ENCODE measurements around the gene P2RX1.

P2RX1 gene

DNA sequence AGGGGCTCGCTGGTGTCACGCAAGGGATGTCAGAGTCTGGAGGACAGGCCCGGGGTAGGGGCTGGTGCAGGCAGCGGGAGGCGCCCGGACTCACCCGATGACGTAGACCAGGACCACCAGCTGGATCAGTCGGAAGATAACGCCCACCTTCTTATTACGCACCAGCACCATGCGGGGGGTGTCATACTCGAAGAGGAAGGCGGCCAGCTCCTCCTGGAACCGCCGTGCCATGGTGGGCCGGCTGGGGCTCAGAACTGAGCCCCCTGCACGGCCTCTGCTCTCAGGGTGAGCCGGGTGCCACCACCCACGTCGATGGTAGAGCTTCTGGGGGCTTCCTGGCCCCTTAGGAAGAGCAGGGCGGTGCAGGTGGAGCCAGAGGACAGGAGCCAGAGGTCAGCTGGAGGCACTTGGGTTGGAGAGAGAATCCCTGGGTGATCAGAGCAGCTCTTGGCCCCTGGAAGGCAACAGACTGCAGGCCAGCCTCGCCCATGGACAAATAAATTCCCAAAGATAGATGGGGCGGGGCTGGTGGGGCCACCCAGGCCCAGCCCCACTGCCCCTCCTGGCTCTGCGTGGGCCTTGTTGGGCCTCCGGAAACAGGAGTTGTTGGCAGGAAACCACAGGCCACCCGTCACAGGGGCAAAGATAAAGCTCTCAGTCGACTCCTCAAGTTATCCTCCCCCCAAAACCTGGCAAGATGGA is at the start of gene P2RX1:
P2RX1 (minus strand) TSS at position 471 of the 702 bp plus-strand sequence; CDS start at position 231, 240 bp downstream.
- DNase-seq = no peak

DNA sequence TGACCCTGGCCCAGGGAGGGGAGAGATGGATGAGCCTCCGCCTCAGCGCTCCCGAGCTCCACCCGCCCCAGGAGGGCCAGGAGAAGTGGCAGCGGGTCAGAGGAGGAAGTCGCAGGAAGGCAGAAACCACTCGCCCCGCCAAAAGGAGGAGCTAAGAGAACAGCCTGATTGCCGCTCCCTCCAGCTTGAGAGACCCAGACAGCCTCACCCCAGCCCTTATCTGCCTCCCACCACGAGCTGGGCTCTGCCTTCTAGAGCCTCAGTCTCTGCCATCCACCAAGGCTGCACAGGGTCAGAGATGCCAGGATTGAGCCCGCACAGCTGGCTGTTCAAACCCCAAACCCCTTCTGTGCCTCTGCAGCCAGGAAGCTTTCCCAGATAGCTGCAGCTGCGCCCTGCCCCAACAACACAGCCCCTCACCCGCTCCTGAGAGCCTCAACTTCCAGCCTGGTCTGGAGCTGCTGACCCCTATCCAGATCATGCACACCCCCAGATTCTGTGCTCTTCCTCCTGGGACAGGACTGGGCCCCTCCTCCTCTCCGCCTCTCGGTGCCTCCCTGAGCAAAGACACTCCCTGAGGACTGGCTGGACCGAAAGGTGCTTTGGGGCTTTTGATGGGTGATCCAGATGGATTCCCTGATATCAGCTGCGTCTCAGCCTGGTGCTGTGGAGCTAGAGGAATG is 49.0 kb upstream of the P2RX1 start:
- no peak for DNase-seq

DNA sequence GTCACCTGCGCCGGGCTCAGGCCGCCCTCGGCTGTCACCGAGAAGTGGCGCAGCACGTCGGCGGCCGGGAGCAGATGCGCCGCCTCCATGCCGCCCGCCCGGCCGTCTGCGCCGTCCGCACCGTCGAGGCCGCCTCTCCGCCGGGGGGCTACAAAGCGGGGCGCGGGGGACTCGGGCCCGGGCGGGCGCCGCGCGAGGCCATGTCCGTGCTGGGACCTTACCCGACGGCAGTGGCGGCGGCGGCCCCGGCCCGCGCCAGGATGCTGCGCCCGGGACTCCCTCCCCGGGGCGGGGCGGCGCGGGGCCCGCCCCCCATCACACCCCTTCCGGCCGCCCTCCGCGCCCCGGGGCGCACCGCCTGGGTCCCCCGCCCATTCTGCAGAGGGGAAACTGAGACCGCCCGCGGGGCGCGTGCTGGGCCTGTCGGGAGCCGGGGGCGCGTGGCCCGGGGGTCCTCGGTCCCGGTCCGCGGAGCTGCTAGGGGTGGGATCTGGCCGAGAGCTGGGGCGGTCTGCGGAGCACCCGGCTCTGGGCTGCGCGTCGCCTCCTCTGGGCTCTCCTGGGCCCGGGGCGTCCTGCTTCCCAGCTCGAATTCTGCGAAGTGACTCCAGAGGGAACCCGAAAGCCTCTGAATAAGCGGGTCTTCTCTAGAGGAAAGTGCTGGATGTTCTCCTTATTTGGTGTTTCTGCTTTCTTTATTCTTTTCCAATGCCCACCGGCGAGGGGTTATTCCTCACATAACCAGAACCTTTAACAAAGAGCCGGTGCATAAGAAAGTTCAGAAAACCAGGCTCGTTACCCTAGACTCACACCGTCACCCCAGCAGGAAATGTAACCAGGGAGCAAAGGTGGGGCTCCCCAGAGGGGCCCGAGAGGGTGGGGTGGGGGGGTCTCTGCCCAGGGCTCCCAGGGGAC is 48.2 kb upstream of the P2RX1 start, which contains the start of gene ATP2A3:
ATP2A3 (minus strand) TSS at position 235 of the 915 bp plus-strand sequence; CDS start at position 89, 146 bp downstream.
- DNase-seq = no peak

DNA sequence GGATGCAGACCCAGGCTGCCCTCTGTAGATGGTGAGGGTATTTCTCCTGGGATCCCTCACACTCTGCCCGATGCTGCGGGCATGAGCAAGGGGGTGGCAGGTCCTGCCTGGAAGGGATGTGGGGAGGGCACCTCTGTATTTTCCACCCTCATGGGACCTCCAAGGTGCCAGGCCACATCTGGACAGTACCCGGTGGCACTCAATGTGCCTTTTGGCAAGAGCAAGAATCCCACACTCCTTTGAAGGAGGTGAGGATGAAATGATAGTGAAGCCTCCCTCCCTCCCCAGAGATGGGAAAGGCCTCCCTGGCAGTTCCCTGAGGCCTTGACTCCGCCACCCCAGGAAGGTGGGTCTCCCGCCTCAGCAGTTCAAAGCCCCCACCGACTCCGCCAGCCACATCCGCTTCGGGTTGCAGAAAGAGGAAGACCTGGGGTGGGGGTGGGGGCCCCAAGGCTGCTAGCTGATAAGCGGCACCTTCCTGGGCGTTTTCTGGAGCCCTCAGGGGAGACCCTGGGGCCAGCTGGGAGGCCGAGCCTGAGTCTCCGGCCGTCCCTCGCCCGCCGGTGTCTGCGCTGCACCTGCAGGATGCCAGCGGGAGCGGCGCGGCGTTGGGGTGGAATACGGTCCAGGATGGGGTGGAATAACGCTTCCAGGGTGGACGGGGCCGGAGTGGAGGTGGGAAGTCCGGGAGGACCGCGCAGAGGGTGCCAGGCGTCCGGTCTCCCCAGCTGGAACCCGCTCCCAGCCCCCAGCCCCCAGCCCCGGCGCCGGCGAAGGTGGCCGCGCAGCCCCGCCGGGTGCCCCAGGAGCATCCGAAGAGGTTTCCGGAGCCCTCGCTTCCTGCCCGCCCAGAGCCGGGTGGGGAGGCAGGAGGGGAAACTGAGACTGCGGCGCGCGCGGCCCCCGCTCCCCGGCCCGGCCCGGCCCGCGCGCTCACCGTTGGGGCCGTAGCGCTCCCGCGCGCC is 47.3 kb upstream of the P2RX1 start:
- DNase-seq = no peak

DNA sequence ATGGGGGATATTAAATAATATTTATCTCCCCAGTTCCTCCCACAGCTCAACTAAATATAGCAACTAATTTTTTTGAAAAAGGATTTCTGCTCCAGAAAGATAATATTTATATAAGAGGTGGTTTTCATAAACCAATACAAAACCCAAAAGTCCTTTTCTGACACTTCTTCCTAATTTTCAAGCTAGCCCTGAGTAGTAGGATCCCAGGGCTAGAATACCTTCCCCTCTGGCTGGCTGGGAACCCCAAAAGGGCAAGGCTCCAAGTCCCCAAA is 46.6 kb upstream of the P2RX1 start:
- DNase-seq = no peak

DNA sequence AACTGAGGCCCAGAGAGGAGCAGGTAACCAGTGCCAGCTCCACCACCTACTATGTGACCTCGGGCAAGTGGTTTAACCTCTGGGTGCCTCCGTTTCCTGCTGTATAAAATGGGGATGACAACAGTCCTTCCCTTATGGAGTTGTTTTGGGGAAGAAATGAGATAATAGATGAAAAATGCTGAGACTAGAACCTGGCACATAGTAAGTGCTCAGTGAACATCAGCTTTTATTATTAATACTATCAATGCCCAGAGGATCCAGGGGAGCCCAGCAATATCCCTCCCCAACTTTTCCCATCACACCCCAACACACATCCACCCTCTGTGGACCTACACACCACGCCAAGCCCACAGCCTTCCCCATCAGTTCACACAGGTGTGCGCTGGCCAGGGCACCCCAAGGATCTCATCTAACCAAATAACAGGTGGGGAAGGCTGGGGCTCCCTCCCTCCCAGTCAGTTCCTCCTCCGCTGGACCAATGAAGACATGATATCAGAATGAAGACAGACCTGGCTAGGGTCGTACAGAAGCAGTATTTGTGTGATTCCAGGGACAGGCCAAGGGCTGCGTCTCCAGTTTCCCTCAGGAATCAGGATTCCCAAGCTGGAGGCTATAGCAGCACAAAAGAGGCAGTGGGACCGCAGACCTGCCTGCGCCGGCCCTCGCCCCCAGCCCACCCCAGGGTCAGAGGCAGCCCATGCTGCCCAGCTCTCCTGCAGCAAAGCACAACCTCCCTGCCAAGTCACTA is 46.1 kb upstream of the P2RX1 start:
- DNase-seq = no peak

DNA sequence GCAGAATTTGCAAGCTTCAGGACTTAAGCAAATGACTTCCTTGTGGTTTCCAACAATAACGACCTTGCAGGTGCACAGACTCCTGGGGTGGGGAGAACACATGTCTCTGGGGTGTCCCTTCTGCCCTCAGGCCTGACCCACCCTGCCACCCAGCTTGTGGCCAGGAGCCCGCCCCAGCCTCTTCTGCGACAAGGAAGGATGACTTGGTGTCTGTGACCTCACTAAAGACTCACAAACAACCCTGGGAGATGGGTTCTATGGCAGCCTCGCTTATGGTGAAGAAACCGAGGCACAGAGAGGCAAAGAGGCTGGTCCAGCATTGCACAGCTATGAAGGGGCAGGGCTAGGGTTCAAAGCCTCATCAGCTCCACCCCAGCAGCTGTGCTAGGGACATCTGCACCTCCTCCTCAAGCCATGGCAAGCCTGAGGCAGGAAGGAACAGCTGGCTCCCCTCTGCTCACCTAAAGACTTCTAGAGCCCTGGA is 45.3 kb upstream of the P2RX1 start:
- no peak for DNase-seq

DNA sequence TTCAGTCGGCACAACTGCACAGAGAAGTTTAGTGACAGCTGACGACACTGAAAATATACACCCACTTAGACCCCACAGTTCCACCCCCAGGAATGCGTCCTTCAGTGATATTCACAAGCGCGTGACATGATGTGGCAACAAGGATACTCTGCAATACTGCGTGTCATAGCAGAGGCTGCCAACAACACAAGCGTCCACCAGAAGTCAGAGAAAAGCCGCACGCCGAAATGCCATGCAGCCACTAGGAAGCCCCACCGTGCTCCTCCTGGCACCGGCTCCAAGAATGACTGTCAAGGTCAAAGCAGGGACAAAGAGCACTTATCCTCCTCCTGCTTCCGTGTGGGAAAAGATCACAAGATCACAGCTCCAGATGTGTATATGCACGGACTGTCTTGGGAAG is 44.5 kb upstream of the P2RX1 start:
- no peak for DNase-seq

DNA sequence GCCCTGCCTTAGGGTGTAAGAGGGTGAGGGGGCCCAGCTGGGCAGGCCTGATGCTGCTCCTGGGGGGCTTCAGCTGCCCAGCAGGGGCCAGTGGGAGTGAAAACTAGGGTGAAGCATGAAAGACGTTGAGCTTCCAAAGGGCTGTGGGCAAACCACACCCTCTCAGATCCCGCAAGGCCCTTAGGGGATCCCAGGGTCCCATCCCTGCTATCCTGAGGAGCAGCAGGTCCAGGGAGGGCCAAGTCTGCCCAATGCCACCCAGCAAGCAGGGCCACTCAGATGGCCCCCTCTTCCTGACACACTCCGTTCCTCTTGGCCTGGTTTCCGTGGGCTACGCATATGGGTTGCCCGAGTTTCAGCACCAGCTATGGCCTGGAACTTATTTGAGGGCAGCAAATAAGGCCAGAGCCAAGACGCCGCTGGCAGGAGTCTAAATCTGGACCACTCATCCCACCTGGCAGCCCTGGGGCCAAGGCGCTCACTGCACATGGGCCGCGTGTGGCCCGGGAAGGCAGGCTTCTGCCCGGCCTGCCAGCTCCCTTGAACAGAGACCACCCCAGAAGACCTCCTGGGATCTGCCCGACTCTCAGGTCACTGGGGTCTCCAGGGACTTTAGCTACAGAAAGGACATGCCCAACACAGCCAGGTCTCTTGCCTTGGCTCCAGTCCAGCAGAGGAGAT is 43.8 kb upstream of the P2RX1 start:
- no peak for DNase-seq

DNA sequence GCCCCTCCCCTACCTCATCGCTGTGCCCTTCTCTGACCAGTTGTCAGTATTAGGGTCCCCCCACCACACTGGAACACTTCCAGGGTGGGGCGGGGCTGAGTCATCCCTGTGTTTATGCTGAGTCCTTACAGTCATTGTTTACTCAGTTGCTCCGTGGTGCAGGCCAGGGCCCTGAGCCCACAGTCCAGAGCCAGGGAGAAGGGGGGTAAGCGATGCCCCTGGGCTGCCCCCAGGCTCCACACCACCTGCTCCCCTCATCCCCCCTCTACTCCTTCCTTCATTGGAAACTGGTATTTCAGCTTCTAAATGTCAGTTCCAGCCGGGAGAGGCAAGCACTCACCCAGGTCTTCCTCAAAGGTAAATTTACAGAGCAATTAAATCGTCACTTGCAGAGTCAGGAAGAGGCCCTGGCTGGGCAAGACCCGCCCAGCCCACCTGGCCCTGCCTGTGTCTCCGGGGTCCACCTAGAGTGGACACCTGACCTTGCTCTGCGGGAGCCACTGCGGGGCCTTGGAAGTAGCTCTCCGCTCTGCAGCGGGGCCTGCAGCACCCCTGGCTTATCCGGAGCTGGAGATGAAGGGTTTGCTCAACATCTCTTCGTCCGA is 43.1 kb upstream of the P2RX1 start:
- DNase-seq = no peak

DNA sequence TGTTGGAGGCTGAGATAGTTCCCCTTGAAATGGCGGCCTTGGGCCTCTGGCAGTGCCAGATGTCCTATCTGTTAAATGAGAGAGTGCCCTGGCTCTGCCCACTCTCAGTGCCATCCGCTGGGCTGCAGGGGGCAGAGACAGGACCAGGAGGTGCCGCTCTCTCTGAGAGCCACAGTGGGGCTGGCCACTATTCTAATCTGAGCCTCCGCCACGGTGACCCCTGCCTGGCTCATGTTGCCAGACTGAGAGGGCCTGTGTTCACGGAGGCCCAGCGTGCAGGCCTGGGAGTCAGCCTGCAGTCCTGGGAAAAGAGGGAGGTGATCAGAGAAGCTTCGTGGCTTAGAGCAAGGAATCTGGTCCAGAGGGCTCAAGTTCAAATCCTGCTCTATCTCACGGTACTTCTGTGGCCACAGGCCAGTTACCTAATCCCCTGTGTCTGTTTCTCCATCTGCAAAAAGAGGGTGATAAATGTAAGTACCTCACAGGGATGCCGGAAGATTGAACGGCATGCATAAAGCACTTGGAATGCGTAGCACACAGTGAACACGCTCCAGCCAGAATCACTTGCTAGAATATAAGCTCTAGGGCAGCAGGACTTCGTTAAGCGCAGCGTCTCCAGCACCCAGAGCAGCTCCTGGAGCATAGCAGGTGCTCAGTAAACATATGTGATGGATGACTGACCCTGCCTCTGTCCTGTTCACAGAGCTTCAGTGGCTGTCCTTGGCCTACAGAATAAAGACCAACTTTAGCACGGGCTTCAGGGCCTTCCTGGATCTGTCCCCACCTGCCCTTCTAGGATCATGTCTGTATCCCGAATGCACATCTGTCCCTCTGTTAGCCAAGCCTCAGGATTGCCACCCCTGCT is 41.7 kb upstream of the P2RX1 start:
- DNase-seq = no peak

DNA sequence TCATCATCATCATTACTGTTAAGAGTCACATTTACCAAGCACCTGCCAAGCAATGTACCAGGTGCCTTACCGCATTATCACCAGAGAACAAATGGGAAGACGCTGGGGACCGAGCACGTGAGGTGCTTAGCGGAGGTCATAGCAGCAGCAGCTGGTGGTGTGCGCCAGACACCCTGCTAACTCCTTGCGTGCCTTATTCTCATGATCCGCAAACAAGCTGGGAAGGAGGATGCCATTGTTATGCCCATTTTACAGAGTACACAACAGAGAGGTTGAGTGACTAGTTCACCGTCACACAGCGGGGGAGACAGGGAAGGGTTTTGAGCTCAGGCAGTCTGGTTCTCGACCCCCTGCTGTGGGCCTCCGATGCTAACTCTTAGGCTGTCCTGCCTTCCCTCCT is 40.7 kb upstream of the P2RX1 start:
- DNase-seq = no peak

DNA sequence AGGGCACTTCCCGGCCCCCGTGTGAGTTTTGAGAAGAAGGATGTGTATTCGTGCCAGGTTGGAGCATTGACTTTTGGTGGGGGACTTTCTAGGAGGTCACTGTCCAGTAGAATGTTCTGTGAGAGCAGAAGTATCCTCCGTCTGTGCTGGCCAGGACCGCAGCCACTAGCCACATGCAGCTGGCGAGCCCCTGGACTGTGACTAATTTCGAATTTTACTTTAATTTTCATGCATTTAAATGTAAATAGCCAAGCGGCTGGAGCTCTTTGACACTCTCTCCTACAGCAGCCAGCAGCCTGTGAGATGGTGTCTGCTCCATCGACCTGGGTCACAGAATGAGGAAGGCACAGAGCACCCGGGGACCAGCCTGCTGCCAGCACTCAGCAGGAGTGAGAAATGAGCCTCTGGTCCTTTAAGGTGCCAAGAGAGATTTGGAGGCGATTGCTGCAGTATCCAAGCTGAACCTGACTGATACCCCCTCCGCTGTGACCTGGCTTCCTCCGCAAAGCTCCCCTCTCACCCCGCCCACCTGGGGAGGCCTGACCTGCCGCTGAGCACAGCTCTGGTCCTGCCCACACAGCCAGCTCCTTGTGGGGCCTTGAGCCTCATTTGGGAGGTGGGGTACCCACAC is 40.2 kb upstream of the P2RX1 start:
- no peak for DNase-seq

DNA sequence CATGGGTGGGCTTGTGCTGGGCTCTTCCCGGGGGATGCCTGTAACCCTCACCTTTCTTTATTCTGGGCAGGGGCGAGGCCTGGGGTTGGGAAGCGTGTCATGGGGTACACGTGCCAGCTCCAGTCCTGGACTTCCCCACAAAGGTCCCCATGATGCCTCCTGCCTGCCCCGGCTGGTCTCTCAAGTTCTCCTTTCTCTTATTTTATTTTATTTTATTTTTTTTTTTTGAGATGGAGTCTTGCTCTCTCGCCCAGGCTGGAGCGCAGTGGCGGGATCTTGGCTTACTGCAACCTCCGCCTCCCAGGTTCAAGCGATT is 39.4 kb upstream of the P2RX1 start:
- no peak for DNase-seq

DNA sequence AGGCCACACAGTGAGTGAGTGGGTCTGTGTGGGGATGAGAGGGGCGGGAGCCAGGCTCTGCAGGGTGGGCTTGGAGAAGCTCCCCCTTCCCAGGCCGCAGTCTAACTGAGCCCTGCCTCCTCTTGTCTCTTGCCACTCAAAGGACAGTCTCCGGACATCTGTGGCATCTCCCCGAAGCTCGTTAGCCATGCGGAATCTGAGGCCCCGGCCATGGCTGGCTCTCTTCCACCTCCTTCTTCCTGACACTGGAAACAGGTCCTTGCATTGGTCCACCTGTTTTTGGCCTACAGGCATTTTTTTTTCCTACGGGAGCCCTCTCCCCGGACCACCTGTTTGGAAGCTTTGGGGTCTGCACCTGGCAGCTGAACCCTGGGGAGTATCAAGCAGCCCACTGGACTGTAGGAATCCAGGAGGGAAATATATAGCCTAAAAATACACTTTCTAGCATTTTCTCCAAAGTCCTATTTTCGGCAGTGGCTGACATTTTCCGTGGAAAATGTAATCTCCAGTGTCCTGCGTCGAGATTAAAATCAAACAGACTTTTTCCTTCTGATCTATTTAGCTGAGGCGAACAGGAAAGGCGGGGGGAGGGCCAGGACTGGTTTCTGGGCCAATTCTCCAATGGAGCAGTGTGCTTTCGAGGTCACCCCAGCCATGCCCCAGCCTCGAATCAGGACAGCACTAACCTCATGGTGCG is 38.9 kb upstream of the P2RX1 start:
- DNase-seq = no peak

DNA sequence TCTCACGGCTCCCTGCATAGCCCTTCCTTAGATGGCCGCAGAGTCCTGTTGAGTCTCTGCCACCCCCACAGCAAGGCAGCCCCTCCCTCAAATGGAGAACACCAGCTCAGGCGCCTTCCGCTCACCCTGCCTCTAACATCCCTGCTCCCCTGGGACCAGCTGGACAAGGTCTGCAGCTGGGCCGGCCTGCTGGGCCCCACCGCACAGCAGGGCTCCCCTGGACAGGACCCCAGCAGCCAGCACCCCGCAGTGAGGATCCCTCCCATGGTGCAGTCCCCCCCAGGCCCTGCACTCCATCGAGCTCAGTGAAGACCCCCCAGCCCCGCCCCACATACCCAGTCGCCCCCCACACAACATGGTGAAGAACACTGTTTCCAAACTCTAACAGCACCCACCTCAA is 37.8 kb upstream of the P2RX1 start:
- no peak for DNase-seq

DNA sequence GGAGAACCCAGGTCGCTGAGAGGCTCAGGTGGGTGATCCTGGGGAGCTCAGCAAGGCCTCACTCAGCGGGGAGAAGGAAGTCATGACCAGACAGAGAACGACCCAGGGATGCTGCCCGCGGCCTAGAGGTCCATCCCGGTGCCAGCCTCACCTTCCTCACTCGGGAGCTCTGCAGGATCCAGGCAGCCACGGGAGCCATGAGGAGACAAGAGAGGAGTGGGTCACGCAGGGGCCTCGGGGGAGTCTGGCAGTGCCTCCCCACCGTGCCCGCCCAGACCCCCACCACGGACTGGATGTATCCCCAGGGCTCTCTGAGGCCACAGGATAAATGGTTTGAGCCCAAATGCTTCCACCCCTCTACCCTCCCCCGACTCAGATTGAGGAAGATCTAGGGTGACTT is 37.3 kb upstream of the P2RX1 start:
- no peak for DNase-seq

DNA sequence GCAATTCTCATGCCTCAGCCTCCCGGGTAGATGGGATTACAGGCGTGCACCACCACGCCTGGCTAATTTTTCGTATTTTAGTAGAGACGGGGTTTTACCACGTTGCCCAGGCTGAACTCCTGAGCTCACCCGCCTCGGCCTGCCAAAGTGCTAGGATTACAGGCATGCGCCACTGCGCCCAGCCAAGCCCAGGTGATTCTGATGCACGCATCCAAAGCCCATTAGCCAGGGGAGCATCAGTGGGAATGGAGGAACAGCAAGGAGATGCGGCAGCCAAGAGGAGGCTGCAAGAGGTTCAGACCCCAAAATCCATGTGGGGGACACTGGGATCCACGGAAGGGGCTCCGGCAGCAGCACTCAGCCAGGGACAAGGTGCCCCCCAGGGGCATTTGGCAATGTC is 35.9 kb upstream of the P2RX1 start:
- no peak for DNase-seq

DNA sequence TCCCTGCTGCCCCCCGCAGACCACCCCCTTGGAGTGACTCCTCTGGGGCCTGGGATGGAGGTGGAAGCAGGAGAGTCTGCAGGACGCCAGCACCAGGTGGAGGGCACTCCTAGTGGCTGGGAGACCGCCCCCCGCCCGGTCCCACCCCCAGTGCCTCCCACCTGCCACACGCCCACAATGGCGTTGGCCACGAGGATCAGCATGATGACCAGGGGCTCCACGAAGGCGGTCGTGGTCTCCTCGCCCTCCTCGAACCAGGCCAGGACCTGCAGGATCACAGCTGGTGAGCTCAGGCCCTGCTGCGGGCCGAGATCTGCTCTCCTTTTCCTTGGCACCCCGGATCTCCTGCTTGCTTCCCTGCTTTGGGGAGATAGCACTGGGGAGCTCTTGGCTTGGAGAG is 35.2 kb upstream of the P2RX1 start:
- no peak for DNase-seq

Data from NCI-H524 treated with DMSO at 0.1 percent for 48 hours (cell line).